ENCODE results near the gene FOXL2NB.

- TF ChIP-seq CTCF (IDR thresholded peaks at IDR 0.05), result no peak
- TF ChIP-seq POLR2A (IDR thresholded peaks at IDR 0.05), result no peak
- TF ChIP-seq POLR2AphosphoS5 (IDR thresholded peaks at IDR 0.05), result no peak
These were observed 11.5 kb upstream of the FOXL2NB start for GRCh38 chr3:138935505-138935862.
